HG03196 (cell line): Measurements from ENCODE around the gene BNC2.

Experiments
- ATAC-seq: cut with Tn5 transposase; IDR thresholded peaks from one replicate; pipeline ENCODE4 v1.9.1; 2021; ENCODE audit not compliant: unreplicated experiment

The BNC2 gene

DNA sequence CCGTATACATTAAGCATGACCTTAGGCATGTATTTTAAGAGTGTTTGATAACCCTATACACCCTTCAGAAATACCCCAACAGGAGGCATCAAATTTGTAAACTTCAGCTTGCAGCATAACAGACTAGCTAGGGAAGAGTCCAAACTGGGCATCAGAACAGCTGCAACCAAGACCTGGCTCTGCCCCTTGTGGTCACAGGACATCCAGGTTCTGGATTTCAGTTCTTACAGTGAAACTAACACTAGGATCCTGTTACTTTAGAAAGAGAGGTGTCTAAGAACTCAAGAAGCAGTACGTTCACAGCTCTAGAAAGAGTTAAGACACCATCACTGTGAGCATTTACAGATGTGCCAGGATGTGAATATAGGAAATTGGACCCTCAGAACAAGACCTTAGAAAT, 229.8 kb downstream of the BNC2 start:
- no peak for ATAC-seq

GRCh38 chr9:16639644-16640043, 230.8 kb downstream of the BNC2 start:
- no peak for ATAC-seq

DNA sequence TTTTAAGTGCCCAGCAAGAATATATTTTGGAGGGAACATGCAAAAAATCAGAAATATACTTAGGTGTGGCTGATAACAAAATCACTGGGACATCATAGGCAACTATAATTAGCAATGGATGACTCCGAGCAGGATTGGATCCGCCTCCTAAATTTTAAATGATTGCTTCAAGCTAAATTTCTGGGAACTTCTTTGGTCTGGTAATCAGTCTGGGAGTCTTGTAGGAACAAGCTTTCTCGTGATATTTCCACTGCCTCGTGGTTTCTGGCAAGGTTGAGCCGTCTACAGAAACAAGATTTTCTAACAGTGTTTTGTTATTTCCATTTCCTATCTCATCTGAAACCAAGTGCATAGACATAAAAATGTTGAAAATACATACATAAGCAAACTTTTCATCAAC, 232.6 kb downstream of the BNC2 start:
- ATAC-seq: no peak

DNA sequence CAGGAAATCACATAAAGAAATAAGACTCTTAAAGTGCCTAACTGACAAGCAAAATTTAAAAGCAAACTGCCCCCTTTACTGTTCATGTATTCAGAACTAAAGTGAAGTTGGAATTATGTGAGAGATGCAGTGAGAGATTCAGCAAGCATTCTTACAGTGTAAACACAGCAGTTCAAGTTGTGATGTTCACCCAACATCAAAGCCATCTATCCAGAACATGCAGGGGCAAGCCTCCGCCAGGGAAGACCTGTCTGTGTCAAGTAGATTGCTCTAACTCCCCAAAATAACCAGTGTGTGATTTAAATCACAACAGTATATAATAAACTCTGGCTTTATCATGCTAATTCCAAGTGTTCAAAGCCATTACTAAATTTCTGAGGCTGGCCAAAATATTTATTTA, 233.3 kb downstream of the BNC2 start:
- ATAC-seq: no peak

- ATAC-seq: no peak
Observed at GRCh38 chr9:16633794-16634193, 236.7 kb downstream of the BNC2 start.

GRCh38 chr9:16628413-16628812, 242.1 kb downstream of the BNC2 start:
- ATAC-seq: no peak

DNA sequence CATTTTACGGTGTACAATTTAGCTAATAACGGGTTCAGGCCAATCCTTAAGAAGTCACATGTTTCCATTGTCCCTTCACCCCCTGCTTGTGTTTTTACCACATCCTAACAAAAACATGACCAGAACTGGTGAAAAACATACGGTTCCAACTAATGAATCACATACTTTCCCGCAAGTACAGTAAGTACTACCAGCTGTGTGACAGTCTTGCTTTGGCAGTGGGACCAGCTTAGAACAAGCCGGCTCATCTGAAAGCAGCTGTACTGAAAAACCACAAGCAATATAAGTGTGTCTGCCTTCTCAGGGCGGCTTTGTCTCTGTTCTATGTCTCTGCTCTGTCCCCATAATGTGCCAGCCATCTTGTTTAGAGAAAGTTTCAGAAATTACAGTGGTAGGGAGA, 242.5 kb downstream of the BNC2 start:
- no peak for ATAC-seq

DNA sequence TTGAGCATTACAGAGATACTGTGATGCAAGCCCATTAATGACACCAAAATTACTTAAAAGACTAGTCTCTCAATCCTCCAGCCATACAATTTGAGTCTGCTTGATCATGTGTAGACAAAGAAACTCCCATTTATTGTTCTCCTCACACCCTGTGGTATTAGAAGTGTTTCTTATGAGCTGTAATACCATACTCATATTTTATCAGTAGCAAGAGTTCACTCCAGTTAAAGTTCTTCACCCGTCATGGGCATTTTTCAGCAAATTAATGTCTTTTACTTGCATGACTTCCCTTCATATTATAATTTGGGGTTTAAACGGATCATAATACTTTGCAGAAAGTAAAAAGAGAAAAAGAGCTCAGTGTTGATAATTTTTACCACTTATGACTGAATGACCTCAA, 242.9 kb downstream of the BNC2 start:
- no peak for ATAC-seq

- ATAC-seq: no peak
Observed at GRCh38 chr9:16626577-16627130, 243.8 kb downstream of the BNC2 start.

DNA sequence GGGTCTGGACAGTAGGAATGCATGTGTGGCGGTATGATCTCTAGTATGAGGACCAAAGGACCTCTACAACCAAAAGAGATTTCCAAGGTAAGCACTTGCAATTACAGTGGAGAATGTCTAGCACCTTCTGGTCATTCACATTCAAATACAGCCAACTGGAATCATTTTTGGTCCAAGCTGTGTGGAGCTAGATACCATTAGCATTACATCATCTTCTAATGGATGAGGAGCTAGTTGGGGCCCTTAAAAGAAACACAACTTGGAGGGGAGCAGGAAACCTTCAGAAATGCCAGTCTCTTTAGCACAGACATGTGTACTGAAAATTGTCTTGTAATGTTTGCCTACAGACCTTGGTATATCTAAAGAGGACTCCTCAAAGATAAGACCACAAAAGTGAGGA, 244.7 kb downstream of the BNC2 start:
- no peak for ATAC-seq

- ATAC-seq: no peak
Observed at GRCh38 chr9:16625161-16625631, 245.3 kb downstream of the BNC2 start.

DNA sequence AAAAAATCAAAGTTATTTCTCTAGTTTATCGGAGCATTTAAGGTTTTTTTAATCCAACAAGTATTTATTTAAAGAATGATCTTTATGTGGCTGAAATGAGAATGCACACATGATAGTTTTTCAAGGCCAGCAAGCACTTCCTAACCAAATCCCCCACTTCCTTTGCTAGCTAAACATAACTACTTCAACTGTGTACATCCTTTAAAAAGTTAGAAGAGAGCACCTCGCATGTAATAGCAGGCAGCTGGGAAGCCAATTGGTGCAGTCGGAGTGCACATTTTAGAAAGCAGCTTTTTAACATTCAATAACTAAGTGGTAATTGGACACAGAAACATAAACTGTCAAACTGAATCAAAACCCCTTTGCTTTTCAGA, 245.7 kb downstream of the BNC2 start:
- ATAC-seq: no peak

GRCh38 chr9:16623989-16624743, 246.3 kb downstream of the BNC2 start:
- no peak for ATAC-seq

DNA sequence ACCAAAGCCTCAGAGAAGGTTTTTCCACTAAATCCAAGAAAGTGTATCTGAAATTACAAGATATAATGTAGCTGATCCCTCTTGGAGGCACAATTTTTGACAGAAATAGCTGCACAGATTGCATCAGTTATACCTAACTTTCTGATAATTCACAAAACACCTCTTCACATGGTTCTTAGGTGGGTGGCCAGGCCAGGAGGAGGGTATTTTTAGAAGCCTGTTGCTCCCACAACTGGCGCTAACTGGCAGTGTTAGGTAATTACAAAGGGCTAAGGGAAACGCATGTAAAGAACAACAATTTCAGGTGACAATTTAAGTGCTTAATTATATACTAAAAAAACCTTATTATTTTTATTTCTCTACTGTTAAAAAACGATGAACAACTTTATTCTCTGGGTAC, 247.9 kb downstream of the BNC2 start:
- no peak for ATAC-seq

DNA sequence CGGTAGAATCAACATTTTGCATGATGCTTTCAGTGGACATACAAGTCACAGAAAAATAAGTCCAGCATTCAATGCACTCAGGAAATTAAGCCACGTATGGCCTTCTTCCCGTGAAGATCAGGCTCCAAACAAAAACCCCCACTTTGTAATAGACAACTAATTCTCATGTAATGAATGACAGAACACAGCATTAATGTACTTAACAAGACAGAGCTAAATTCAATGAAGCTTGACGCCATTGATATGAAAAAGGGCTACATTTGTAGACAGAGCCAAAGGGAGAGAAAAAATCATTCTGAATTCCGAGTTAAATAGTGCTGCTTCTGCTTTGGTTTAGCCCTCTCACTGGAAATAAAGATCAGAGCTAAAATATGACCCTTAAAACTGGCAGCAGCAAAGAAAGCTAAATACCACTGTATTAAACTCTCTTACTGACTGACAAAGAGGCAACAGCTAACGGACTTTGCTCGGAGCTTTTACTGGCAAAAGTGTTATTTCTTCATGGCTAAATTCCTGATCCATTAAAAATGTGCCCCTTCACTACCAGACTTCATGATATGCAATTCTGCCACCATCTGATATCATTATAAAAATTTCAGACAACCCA, 250.5 kb downstream of the BNC2 start:
- ATAC-seq: no peak

GRCh38 chr9:16619402-16619801, 251.1 kb downstream of the BNC2 start:
- ATAC-seq: no peak

- no peak for ATAC-seq
Observed at GRCh38 chr9:16618524-16618923, 251.9 kb downstream of the BNC2 start.

GRCh38 chr9:16616686-16617085, 253.8 kb downstream of the BNC2 start:
- ATAC-seq: no peak

GRCh38 chr9:16615451-16615850, 255.0 kb downstream of the BNC2 start:
- no peak for ATAC-seq

GRCh38 chr9:16613605-16614004, 256.9 kb downstream of the BNC2 start:
- ATAC-seq: no peak

- ATAC-seq: no peak
Observed at GRCh38 chr9:16613051-16613450, 257.4 kb downstream of the BNC2 start.

DNA sequence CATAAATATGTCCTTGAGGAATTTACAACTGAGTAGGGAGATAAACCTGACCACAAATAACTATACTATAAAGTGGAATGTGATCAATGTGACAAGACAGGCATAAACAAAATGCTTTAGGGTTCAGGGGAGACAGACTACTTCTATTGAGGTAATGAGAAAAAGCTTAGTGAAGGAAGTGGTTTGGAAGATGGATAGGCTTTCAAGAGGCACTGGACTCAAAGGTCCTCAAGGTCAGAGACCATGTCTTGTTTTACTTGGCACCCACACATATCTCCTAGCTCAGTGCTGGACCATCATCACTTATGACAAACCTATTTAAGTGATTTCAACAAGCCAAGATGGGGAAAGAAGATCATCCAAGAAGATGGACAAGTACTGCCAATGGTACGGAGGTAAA, 257.8 kb downstream of the BNC2 start:
- ATAC-seq: no peak

- ATAC-seq: no peak
Observed at GRCh38 chr9:16611983-16612382, 258.5 kb downstream of the BNC2 start.
